Activated CD4-positive, alpha-beta memory T cell treated with anti-CD3 and anti-CD28 coated beads, Interleukin-2, amount 10 ng/mL, durations not matched to agents 7 days and 5 days (primary cell): ENCODE measurements around the gene TCHHL1. TPM values are rescaled to one million over a fixed set of nuclear protein-coding genes. Genes with fewer than 3 reads are reported as not detected.

ENCODE experiments used
- CTCF ChIA-PET: fragments of 350-600 bp; sonication (Branson Sonifier 250); formaldehyde crosslinking; loops from one replicate; lab custom pipeline; 2021; ENCODE audit warnings: antibody characterized with exemption, inconsistent platforms; lab: Charles Lee
- POLR2A ChIA-PET: fragments of 350-600 bp; sonication (Branson Sonifier 250); formaldehyde crosslinking; loops from one replicate; lab custom pipeline; 2021; ENCODE audit warnings: antibody characterized with exemption; lab: Charles Lee
- DNase-seq: peaks from one replicate; pipeline ENCODE4 v3.0.0-alpha.2; 2020
- H3K27ac Mint-ChIP-seq: one replicate; pipeline ENCODE4 v1.8.0; 2021; ENCODE audit warnings: mild to moderate bottlenecking, mixed read lengths
- H3K27me3 Mint-ChIP-seq: one replicate; pipeline ENCODE4 v1.8.0; 2021; ENCODE audit warnings: mixed read lengths
- H3K36me3 Mint-ChIP-seq: one replicate; pipeline ENCODE4 v1.8.0; 2021; ENCODE audit warnings: low read depth, mixed read lengths
- H3K4me1 Mint-ChIP-seq: one replicate; pipeline ENCODE4 v1.8.0; 2021; ENCODE audit warnings: mixed read lengths
- H3K4me3 Mint-ChIP-seq: one replicate; pipeline ENCODE4 v1.8.0; 2021; ENCODE audit warnings: mild to moderate bottlenecking, mixed read lengths
- H3K9me3 Mint-ChIP-seq: one replicate; pipeline ENCODE4 v1.8.0; 2021; ENCODE audit warnings: mixed read lengths
- total RNA-seq, 2 experiments: library from RNA; stranded (reverse); gene quantifications; one replicate each; pipeline ENCODE4 v1.2.3, GENCODE V29; 2021

TCHHL1 gene
- total RNA-seq, 2 experiments from 2014 or later = not detected

DNA sequence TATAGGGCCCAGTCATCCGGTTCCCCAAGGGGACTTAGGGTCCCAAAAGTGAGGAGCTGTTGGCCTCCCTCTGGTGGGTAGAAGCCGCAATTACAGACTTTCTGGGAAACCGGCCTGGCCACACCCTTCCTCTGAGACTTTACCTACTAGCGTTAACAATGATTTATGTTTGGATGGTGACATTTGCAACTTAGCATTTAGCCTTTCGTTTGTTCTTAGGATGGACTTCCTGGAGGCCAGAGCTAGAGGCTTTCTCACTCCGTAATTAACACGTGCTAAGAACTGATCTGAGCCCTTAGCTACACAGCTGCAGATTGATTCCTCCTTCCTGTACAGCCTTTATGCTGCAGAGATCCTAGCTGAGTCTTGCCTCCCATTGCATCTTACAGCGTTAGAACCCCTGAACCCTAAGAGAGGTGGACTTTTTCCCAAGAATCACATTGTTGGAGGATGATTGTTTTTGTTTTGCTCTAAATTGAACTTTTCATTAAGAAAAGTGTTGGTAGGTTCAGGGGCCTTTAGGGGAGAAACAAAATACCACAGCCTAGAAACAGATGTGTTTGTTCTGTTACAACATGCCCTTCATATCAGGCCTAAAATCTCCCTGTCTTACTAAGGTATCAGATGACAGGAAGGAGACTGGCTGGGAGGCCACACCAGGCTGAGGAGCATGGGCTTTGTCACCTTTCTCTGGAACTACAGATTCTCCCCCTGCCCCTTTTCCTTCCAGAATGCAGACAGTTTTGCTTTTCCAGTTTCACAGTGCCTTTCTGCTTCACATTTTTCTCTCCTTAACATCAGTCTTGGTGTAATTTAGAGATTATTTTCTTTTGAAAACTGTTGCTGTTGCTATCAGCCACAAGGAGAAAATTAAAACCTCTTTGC, 54.0 kb downstream of the TCHHL1 start:
- no peaks in the 10 kb centered on the region for H3K9me3 Mint-ChIP-seq
- ChIA-PET CTCF (interaction anchor here (0.7 to 8.3 kb wide), 23 partner anchors 10 to 1501 kb away, joined by 3 to 117 read pairs (median 4); partner anchors contain the start of genes C2CD4D, S100A6 and THEM4), POLR2A (interaction anchor here (0.6 to 5.0 kb wide), 17 partner anchors 7 to 753 kb away, joined by 3 to 162 read pairs (median 4); partner anchors contain the start of genes C2CD4D, MRPL9, S100A10 and ZNF687)
- H3K36me3 Mint-ChIP-seq = peaks cover 64% of the 10 kb centered on the region
- no peaks in the 10 kb centered on the region for H3K27me3 Mint-ChIP-seq
- peaks cover 51% of the 10 kb centered on the region for H3K4me1 Mint-ChIP-seq
- H3K4me3 Mint-ChIP-seq = peak overlapping the region; percentile 95
- DNase-seq = peak; percentile 74
- H3K27ac Mint-ChIP-seq = peak overlapping the region; percentile 95

DNA sequence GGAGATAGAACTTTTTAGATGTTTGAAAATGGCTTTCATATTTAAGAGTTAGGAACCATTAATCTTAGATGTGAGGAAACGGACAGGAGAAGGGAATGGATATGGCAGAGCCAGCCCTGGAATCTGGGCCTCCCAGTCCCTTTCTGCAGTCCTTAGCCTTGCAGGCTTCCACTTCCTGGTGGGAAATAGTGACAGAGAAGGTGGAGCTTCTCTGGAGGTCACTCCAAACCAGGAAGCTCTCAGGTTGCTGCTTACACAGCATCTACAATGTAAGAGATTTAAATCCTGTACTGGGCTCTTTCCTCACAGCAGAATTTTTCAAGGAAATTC, 54.6 kb downstream of the TCHHL1 start:
- no peak for DNase-seq
- peak overlapping the region; percentile 95 for H3K27ac Mint-ChIP-seq
- no peaks in the 10 kb centered on the region for H3K9me3 Mint-ChIP-seq
- CTCF ChIA-PET = interaction anchor here (0.8 to 8.3 kb wide), 20 partner anchors 10 to 194 kb away, joined by 3 to 117 read pairs (median 5); partner anchors contain the start of genes C2CD4D and THEM4
- POLR2A ChIA-PET = interaction anchor here (0.6 to 5.0 kb wide), 14 partner anchors 12 to 752 kb away, joined by 3 to 162 read pairs (median 4); partner anchors contain the start of genes C2CD4D, MRPL9, S100A10 and ZNF687
- H3K36me3 Mint-ChIP-seq = peaks cover 68% of the 10 kb centered on the region
- no peaks in the 10 kb centered on the region for H3K27me3 Mint-ChIP-seq
- peaks cover 57% of the 10 kb centered on the region for H3K4me1 Mint-ChIP-seq
- peak overlapping the region; percentile 95 for H3K4me3 Mint-ChIP-seq

Other genes with a start within 250 kb of the TCHHL1 start
- 1 to 10 TPM; 3.0 to 3.7 TPM for gene C2CD4D, start 249.2 kb downstream of the TCHHL1 start, total RNA-seq
- not detected for gene THEM5, start 235.4 kb downstream of the TCHHL1 start, total RNA-seq
- 10 to 100 TPM; 26.3 to 28.6 TPM for gene THEM4, start 179.6 kb downstream of the TCHHL1 start, total RNA-seq
- 100 to 1,000 TPM; 631 to 641 TPM for gene S100A10, start 95.2 kb downstream of the TCHHL1 start, total RNA-seq
- 100 to 1,000 TPM; 504 to 539 TPM for gene S100A11, start 52.1 kb downstream of the TCHHL1 start, total RNA-seq
- under 1 TPM; 0.05 TPM for gene TCHH, start 26.4 kb upstream of the TCHHL1 start, total RNA-seq
- gene RPTN, start 70.2 kb upstream of the TCHHL1 start, total RNA-seq = not detected
- not detected for gene HRNR, start 135.1 kb upstream of the TCHHL1 start, total RNA-seq
- under 1 TPM in 1 of 2 experiments, not detected in 1; 0.08 TPM for gene FLG, start 236.2 kb upstream of the TCHHL1 start, total RNA-seq